ENCODE results near the gene VKORC1L1. TPM values are rescaled to one million over a fixed set of nuclear protein-coding genes. Genes with fewer than 3 reads are reported as not detected.
"Not testable (repeated sequence)": the region's sequence is repeated elsewhere in the genome, so short reads cannot be mapped to it uniquely, and the experiment has no call there.

The VKORC1L1 gene
- total RNA-seq, 1 experiment from 2014 or later, result 29.4 TPM

DNA sequence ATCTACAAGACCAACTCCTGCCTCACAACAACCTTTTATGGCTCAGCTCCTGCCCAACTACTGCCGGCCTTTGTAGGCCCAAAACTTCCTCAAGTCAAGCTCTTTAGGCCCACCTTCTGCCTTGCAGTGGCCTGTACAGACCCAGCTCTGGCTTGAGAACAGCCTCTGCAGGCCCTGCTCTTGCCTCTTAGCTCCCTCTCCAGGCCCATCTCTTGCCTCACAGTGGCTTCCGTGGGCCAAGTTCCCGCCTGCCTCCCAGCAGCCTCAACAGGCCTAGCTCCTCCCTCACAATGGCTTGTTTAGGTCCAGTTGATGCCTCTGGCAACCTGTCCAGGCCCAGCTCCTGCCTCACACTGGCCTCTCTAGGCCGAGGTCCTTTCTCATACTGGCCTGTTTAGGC is 32.4 kb upstream of the VKORC1L1 start:
- H3K4me1 Mint-ChIP-seq, result peaks cover 4 to 6% of the 10 kb centered on the region in 2 experiments; a peak in 3 of 4 replicates
- H3K4me2 ChIP-seq (ENCODE audit: insufficient read depth, insufficient read length, low read length), result no peak overlapping the region
- no peak overlapping the region for H2BK20ac ChIP-seq (ENCODE audit: low read depth, low read length, poor library complexity, severe bottlenecking)
- H3K18ac ChIP-seq (ENCODE audit: insufficient read length, low read depth, low read length), result no peak overlapping the region
- H4K91ac ChIP-seq (ENCODE audit: insufficient read length, low read depth, low read length), result no peak overlapping the region
- H2BK15ac ChIP-seq (ENCODE audit: low read depth, low read length), result no peak overlapping the region
- H2AFZ ChIP-seq (ENCODE audit: low read length), result no peak overlapping the region
- H3K79me2 ChIP-seq (ENCODE audit: insufficient read depth, low read length), result no peaks in the 10 kb centered on the region
- no peak overlapping the region for H3K9ac ChIP-seq (ENCODE audit: extremely low read depth, insufficient read length, low read length)
- no peaks in the 10 kb centered on the region for H3K23me2 ChIP-seq (ENCODE audit: insufficient read length, low read depth, low read length, poor library complexity, severe bottlenecking)
- no peaks in the 10 kb centered on the region for H3K27me3 ChIP-seq (ENCODE audit: insufficient read depth, low read length)
- no peaks in the 10 kb centered on the region for H3K27me3 Mint-ChIP-seq (ENCODE audit: low read depth)
- no peak overlapping the region for H3K4ac ChIP-seq (ENCODE audit: low read depth, low read length)
- no peak overlapping the region for H2AK5ac ChIP-seq (ENCODE audit: insufficient read length, low read length)
- H3K14ac ChIP-seq (ENCODE audit: insufficient read depth, low read length), result no peak overlapping the region
- no peak overlapping the region for H3K56ac ChIP-seq (ENCODE audit: insufficient read length, low read depth, low read length)
- no peak overlapping the region for H2BK120ac ChIP-seq (ENCODE audit: low read depth, low read length, poor library complexity, severe bottlenecking)
- no peak overlapping the region for H3K27ac ChIP-seq (ENCODE audit: insufficient read length, low read depth, low read length)
- no peaks in the 10 kb centered on the region for H4K20me1 ChIP-seq (ENCODE audit: control insufficient read depth, insufficient read depth, insufficient read length)
- H3K4me3 Mint-ChIP-seq, result no peak overlapping the region
- TF ChIP-seq, protein P1, sequence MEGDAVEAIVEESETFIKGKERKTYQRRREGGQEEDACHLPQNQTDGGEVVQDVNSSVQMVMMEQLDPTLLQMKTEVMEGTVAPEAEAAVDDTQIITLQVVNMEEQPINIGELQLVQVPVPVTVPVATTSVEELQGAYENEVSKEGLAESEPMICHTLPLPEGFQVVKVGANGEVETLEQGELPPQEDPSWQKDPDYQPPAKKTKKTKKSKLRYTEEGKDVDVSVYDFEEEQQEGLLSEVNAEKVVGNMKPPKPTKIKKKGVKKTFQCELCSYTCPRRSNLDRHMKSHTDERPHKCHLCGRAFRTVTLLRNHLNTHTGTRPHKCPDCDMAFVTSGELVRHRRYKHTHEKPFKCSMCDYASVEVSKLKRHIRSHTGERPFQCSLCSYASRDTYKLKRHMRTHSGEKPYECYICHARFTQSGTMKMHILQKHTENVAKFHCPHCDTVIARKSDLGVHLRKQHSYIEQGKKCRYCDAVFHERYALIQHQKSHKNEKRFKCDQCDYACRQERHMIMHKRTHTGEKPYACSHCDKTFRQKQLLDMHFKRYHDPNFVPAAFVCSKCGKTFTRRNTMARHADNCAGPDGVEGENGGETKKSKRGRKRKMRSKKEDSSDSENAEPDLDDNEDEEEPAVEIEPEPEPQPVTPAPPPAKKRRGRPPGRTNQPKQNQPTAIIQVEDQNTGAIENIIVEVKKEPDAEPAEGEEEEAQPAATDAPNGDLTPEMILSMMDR (conservative IDR thresholded peaks at IDR 0.05), result peak; percentile 67
- no peak overlapping the region for H3K23ac ChIP-seq (ENCODE audit: insufficient read length, low read depth, low read length)
- peak; percentile 84 for DNase-seq
- H3T11ph ChIP-seq (ENCODE audit: low read length), result no peak overlapping the region
- H3K36me3 Mint-ChIP-seq (ENCODE audit: insufficient read depth in 1 of 3, low read depth in 3 of 3), result peaks cover 0 to 1% (median 0%) of the 10 kb centered on the region in 3 experiments; a peak in 2 of 7 replicates
- H3K9me3 Mint-ChIP-seq, result no peaks in the 10 kb centered on the region
- H3K9me3 ChIP-seq (ENCODE audit: control insufficient read depth, low read depth, low read length), result no peaks in the 10 kb centered on the region
- H3K79me1 ChIP-seq (ENCODE audit: insufficient read depth, low read depth, low read length, poor library complexity, severe bottlenecking), result no peaks in the 10 kb centered on the region
- no peaks in the 10 kb centered on the region for H3K4me1 ChIP-seq (ENCODE audit: insufficient read depth, low read length)
- H4K5ac ChIP-seq (ENCODE audit: insufficient read length, low read depth, low read length), result peak overlapping the region; percentile 36
- peak overlapping the region in 2 of 3 experiments; percentile 19 to 74; a peak in 2 of 7 replicates for H3K27ac Mint-ChIP-seq
- no peak overlapping the region for H4K8ac ChIP-seq (replicated peaks; ENCODE audit: insufficient read length, low read depth, low read length)
- no peak overlapping the region for H2BK5ac ChIP-seq (ENCODE audit: insufficient read length, low read length)
- no peak overlapping the region for H2BK12ac ChIP-seq (ENCODE audit: insufficient read length, low read depth, low read length)
- WGBS (ENCODE audit: extremely low coverage, insufficient read length, low lambda C conversion rate), result no CpG with 5 or more reads among the region's 4 CpGs

DNA sequence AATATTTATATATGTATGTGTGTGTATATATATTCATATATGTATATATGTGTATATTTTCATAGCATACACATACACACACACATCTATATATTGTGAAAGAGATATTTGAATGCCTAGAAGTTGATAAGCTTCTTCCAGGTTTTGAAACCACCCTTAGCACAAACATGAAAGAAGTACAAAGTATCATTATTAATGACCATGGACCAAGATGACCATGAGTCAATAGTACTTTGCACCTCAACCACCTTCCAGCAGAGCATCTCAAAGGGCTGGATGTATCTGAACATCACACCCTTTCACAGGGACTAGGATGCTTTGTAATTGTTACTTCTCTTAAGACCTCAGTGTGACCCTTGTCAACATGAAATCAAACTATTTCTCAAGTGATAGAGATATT is 29.3 kb upstream of the VKORC1L1 start:
- not testable (repeated sequence) for H3K14ac ChIP-seq (ENCODE audit: insufficient read depth, low read length); H4K91ac ChIP-seq (ENCODE audit: insufficient read length, low read depth, low read length); H2AK5ac ChIP-seq (ENCODE audit: insufficient read length, low read length); H3K9ac ChIP-seq (ENCODE audit: extremely low read depth, insufficient read length, low read length); DNase-seq; H3K4me1 ChIP-seq (ENCODE audit: insufficient read depth, low read length); H2BK12ac ChIP-seq (ENCODE audit: insufficient read length, low read depth, low read length); H2AFZ ChIP-seq (ENCODE audit: low read length); H3K79me2 ChIP-seq (ENCODE audit: insufficient read depth, low read length); H3K4me2 ChIP-seq (ENCODE audit: insufficient read depth, insufficient read length, low read length); H3K36me3 Mint-ChIP-seq (ENCODE audit: insufficient read depth in 1 of 3, low read depth in 3 of 3); H2BK120ac ChIP-seq (ENCODE audit: low read depth, low read length, poor library complexity, severe bottlenecking); H2BK15ac ChIP-seq (ENCODE audit: low read depth, low read length); H3K79me1 ChIP-seq (ENCODE audit: insufficient read depth, low read depth, low read length, poor library complexity, severe bottlenecking); H3K27ac ChIP-seq (ENCODE audit: insufficient read length, low read depth, low read length); H3T11ph ChIP-seq (ENCODE audit: low read length); H3K27me3 ChIP-seq (ENCODE audit: insufficient read depth, low read length); H3K9me3 ChIP-seq (ENCODE audit: control insufficient read depth, low read depth, low read length); H4K20me1 ChIP-seq (ENCODE audit: control insufficient read depth, insufficient read depth, insufficient read length); H3K56ac ChIP-seq (ENCODE audit: insufficient read length, low read depth, low read length); H3K27ac Mint-ChIP-seq; H3K23ac ChIP-seq (ENCODE audit: insufficient read length, low read depth, low read length); H3K27me3 Mint-ChIP-seq (ENCODE audit: low read depth); H3K4me3 Mint-ChIP-seq; H3K4me1 Mint-ChIP-seq; H2BK5ac ChIP-seq (ENCODE audit: insufficient read length, low read length); H3K4ac ChIP-seq (ENCODE audit: low read depth, low read length); H4K5ac ChIP-seq (ENCODE audit: insufficient read length, low read depth, low read length); H2BK20ac ChIP-seq (ENCODE audit: low read depth, low read length, poor library complexity, severe bottlenecking); H3K9me3 Mint-ChIP-seq; H4K8ac ChIP-seq (replicated peaks; ENCODE audit: insufficient read length, low read depth, low read length); H3K23me2 ChIP-seq (ENCODE audit: insufficient read length, low read depth, low read length, poor library complexity, severe bottlenecking); H3K18ac ChIP-seq (ENCODE audit: insufficient read length, low read depth, low read length)

All from H9 (cell line).